GM23338 (cell line): Measurements from ENCODE around the gene TUBB. TPM values are rescaled to one million over a fixed set of nuclear protein-coding genes. Genes with fewer than 3 reads are reported as not detected.

Source experiments
- ATAC-seq: fragments of 200-7000 bp; cut with Tn5 transposase; 3 replicates; pipeline ENCODE4 v1.9.1; 2020
- DNase-seq: peaks from one replicate; pipeline ENCODE4 v3.0.0-alpha.2; 2015; ENCODE audit warnings: low spot score
- H2AFZ ChIP-seq: fragments of 200-600 bp; sonication (generic); 2 replicates; pipeline ENCODE4 v1.8.0; 2016; ENCODE audit warnings: antibody characterized with exemption, mild to moderate bottlenecking, moderate library complexity
- H3F3A ChIP-seq: fragments of 200-600 bp; sonication (generic); replicated peaks from 2 replicates; pipeline ENCODE4 v1.8.0; 2017; ENCODE audit warnings: antibody characterized with exemption, mixed run types, low read depth
- H3K27ac ChIP-seq: fragments of 200-600 bp; sonication (generic); 2 replicates; pipeline ENCODE4 v1.6.1; 2016; ENCODE audit warnings: low read depth
- H3K27me3 ChIP-seq: fragments of 200-600 bp; sonication (generic); 2 replicates; pipeline ENCODE4 v1.8.0; 2016; ENCODE audit warnings: mild to moderate bottlenecking, mixed run types, moderate library complexity; ENCODE audit not compliant: insufficient read depth
- H3K36me3 ChIP-seq: fragments of 200-600 bp; sonication (generic); 2 replicates; pipeline ENCODE4 v1.8.0; 2016; ENCODE audit warnings: mild to moderate bottlenecking; ENCODE audit not compliant: insufficient read depth
- H3K4me1 ChIP-seq: fragments of 200-600 bp; sonication (generic); 2 replicates; pipeline ENCODE4 v1.8.0; 2016; ENCODE audit warnings: mild to moderate bottlenecking, moderate library complexity; ENCODE audit not compliant: insufficient read depth
- H3K4me2 ChIP-seq: fragments of 200-600 bp; sonication (generic); 2 replicates; pipeline ENCODE4 v1.7.1; 2017; ENCODE audit warnings: mixed run types
- H3K4me3 ChIP-seq: fragments of 200-600 bp; sonication (generic); 2 replicates; pipeline ENCODE4 v1.6.1; 2016; ENCODE audit warnings: mixed run types
- H3K79me2 ChIP-seq: fragments of 200-600 bp; sonication (generic); replicated peaks from 2 replicates; pipeline ENCODE4 v1.8.0; 2017; ENCODE audit warnings: mild to moderate bottlenecking; ENCODE audit not compliant: insufficient read depth
- H3K9me2 ChIP-seq: fragments of 200-600 bp; sonication (generic); 2 replicates; pipeline ENCODE4 v1.8.0; 2017; ENCODE audit not compliant: insufficient read depth
- H4K20me1 ChIP-seq: fragments of 200-600 bp; sonication (generic); replicated peaks from 2 replicates; pipeline ENCODE4 v1.8.0; 2017; ENCODE audit warnings: mild to moderate bottlenecking; ENCODE audit not compliant: insufficient read depth
- H3K27ac Mint-ChIP-seq: 2 replicates; pipeline ENCODE4 v1.8.0; 2020; ENCODE audit warnings: inconsistent platforms, mild to moderate bottlenecking, moderate library complexity, mixed read lengths
- H3K27me3 Mint-ChIP-seq: 3 replicates; pipeline ENCODE4 v1.8.0; 2022; ENCODE audit warnings: low read depth, mild to moderate bottlenecking, moderate library complexity, mixed read lengths, inconsistent platforms; ENCODE audit not compliant: insufficient read depth, poor library complexity
- H3K36me3 Mint-ChIP-seq: 3 replicates; pipeline ENCODE4 v1.8.0; 2021; ENCODE audit warnings: low read depth, mild to moderate bottlenecking, inconsistent platforms, moderate library complexity, mixed read lengths
- H3K4me1 Mint-ChIP-seq: 3 replicates; pipeline ENCODE4 v1.8.0; 2020; ENCODE audit warnings: mild to moderate bottlenecking, inconsistent platforms, mixed read lengths
- H3K4me3 Mint-ChIP-seq: 3 replicates; pipeline ENCODE4 v1.8.0; 2021; ENCODE audit warnings: moderate library complexity, mild to moderate bottlenecking, inconsistent platforms, mixed read lengths
- H3K9me3 Mint-ChIP-seq: 3 replicates; pipeline ENCODE4 v1.8.0; 2020; ENCODE audit warnings: moderate library complexity, mild to moderate bottlenecking, inconsistent platforms, mixed read lengths
- CTCF ChIP-seq, 2 experiments: fragments of 200-600 bp in 1 of 2; sonication (generic) in 1 of 2; conservative IDR thresholded peaks; 2 replicates each; pipeline versions ENCODE4 v1.5.1 to v1.6.1; 2016 to 2017; ENCODE audit warnings: antibody characterized with exemption in 2 of 2, low read depth in 2 of 2, mild to moderate bottlenecking in 2 of 2, moderate library complexity in 1 of 2
- ETS1 ChIP-seq: IDR thresholded peaks from 2 replicates; pipeline ENCODE4 v1.6.1; 2016; ENCODE audit warnings: antibody characterized with exemption
- NANOG ChIP-seq: IDR thresholded peaks from 2 replicates; pipeline ENCODE4 v1.6.1; 2016; ENCODE audit warnings: antibody characterized with exemption, borderline replicate concordance
- POLR2AphosphoS5 ChIP-seq: IDR thresholded peaks from 2 replicates; pipeline ENCODE4 v1.6.1; 2016; ENCODE audit warnings: antibody characterized with exemption, low read depth
- REST ChIP-seq: IDR thresholded peaks from one replicate; pipeline ENCODE4 v1.6.1; 2018; ENCODE audit warnings: antibody characterized with exemption; ENCODE audit not compliant: unreplicated experiment
- STAT1 ChIP-seq: IDR thresholded peaks from one replicate; pipeline ENCODE4 v1.6.1; 2016; ENCODE audit warnings: antibody characterized with exemption; ENCODE audit not compliant: unreplicated experiment
- ZNF114 ChIP-seq: fragments of 250-450 bp; sonication (Bioruptor Pico); IDR thresholded peaks from 2 replicates; pipeline ENCODE4 v1.5.0; 2020; ENCODE audit warnings: mild to moderate bottlenecking, moderate library complexity
- ZNF462 ChIP-seq: fragments of 250-450 bp; sonication (Bioruptor Pico); IDR thresholded peaks from 2 replicates; pipeline ENCODE4 v1.5.0; 2020; ENCODE audit warnings: mild to moderate bottlenecking, moderate library complexity
- polyA plus RNA-seq: library from polyadenylated mRNA; unstranded; fragments of >200 nt; fragmentation: Nextera tagmentation; extraction: Ambion mirVana; gene quantifications from 2 replicates; pipeline ENCODE4 v1.2.1, GENCODE V29; 2016
- total RNA-seq: library from RNA; depleted of rRNA; stranded (reverse); fragments of >200 nt; shearing (Covaris generic); gene quantifications from 2 replicates; pipeline ENCODE4 v1.2.3, GENCODE V29; 2014

Gene TUBB
- total and polyA plus RNA-seq, 2 experiments from 2014 or later: 1,041 to 1,704 TPM

- Histone ChIP-seq H3K36me3 (no peaks in the 10 kb centered on the region), H3K4me3 (no peak overlapping the region), H2AFZ (peak overlapping the region; percentile 66; the same call in 1 of the 2 replicates), H3F3A (no peaks in the 10 kb centered on the region), H4K20me1 (no peaks in the 10 kb centered on the region), H3K4me1 (peaks cover 38% of the 10 kb centered on the region), H3K9me2 (no peaks in the 10 kb centered on the region), H3K79me2 (no peaks in the 10 kb centered on the region), H3K27ac (peak overlapping the region; percentile 78; the same call in 1 of the 2 replicates), H3K27me3 (no peaks in the 10 kb centered on the region), H3K4me2 (no peak overlapping the region)
- ATAC-seq (no peak), DNase-seq (no peak)
- Mint-ChIP-seq H3K4me1 (peaks cover 63% of the 10 kb centered on the region), H3K27me3 (peaks cover 15% of the 10 kb centered on the region), H3K9me3 (no peaks in the 10 kb centered on the region; the same call in 2 of the 3 replicates), H3K4me3 (no peak overlapping the region; the same call in 2 of the 3 replicates), H3K27ac (0 out of 2 replicates have a peak overlapping the region, but pooled peaks have one; percentile 30), H3K36me3 (no peaks in the 10 kb centered on the region)
- TF ChIP-seq REST (no peak), STAT1 (no peak), NANOG (no peak), CTCF (conservative IDR thresholded peaks at IDR 0.05; ENCODE audit: low read depth in 2 of 2) (no peak), POLR2AphosphoS5 (no peak), ETS1 (no peak), ZNF462 (CRISPR knock-in tag) (no peak), ZNF114 (CRISPR knock-in tag) (no peak)
Measured at GRCh38 chr6:30766461-30767157, 46.5 kb downstream of the TUBB start.
